ENCODE data around the gene TLCD1.
"Not testable (repeated sequence)": the region's sequence is repeated elsewhere in the genome, so short reads cannot be mapped to it uniquely, and the experiment has no call there.

The TLCD1 gene

DNA sequence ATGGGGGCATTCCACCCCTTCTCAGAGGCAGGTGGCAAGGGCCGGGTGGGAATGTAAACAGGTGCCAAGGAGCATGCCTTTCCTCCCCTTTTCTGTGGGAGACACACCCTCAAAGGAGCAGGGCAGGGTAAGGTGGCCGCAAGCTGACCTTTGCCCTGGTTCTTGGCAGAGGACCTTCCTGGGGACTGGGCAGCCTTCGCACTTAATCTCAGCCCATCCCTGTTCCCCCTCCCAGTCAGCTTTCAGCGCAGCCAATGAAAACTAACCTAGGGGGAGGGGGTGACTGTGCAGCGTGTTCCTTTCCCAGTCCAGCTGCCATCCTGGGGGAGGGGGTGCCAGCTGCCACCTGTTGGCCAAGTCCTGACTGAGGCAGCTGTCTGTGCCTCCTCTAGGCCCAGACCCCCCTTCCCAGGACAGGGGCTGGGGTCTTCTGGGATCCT, 20.6 kb upstream of the TLCD1 start:
- no peak for DNase-seq

GRCh38 chr17:28745786-28746411, 19.9 kb upstream of the TLCD1 start:
- no peak for DNase-seq

DNA sequence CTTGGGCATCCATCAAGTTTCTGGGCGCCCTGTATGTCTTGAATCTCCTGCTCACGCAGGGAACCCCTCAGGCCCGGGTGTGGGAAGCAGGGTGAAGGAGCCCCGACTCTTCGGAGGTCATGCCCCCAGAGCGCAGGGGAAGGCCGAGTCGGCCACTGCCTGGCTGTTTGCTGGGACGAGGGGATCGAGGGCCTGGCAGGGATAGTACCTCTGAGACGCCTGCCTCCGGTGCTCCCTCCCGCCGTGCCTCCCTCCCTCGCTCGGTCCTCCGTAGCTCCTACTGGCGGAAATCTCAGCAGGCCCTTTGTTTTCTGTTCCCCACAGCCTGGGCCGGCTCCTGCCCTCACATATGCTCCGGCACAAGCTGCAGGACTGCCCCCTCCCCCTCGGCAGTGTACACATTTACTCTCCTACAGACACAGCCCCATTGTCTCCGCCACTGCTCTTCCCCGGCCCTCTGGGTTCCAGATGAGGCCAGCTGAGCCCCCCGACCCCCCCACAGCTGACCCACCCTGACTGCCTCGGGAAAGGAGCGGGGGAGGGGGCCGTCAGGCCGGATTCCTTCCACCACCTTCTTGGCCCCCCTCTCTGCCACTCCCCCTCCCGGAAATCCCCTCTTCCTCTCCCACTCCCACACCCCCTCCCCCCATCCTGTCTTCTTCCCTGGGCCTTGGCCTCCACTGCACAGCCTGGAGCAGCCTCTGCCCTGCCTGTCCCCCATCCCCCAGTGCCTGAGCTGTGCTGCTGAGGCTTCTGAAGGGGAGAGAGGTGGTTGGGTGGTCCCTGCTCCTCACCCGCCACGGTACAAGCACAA, 19.1 kb upstream of the TLCD1 start:
- DNase-seq = no peak

DNA sequence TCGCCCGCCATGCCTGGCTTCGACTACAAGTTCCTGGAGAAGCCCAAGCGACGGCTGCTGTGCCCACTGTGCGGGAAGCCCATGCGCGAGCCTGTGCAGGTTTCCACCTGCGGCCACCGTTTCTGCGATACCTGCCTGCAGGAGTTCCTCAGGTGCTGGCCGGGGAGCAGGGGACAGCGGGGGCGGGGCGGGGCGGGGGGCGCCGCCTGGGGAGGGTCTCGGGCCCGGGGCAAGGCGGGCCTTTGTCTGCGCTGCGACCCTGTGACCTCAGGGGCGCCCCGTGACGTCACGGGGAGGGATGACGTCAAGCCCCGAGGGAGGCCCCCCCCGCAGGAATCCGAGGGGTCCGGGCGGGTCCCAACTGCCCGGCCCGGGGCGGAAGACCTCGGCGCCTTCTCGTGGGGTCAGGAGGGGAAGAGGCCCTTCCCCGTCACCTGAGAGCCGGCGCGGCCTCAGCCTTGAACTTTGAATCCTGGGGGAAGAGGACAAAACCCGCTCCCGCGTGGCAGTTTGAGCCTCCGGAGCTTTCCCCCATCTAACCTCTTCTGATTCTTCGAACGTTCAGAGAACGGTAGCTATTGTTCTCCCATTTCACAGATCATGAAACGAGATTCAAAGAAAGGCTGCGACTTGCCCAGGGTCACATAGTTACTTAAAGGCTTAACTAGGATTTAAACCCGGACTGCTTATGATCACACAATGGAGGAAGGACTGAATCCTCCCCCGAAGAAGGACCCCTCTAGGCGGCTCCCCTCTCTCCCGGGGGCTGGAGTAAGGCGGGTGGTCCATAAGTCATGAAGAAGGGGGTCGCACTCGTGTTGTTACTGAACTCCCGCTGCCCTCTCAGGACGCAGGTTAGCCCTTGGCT, 18.3 kb upstream of the TLCD1 start:
- DNase-seq = peak; percentile 51

- DNase-seq = peak; percentile 69
Observed at GRCh38 chr17:28743243-28744103, 17.4 kb upstream of the TLCD1 start, which contains the start of gene TRAF4. Gene TRAF4 (plus strand): TSS chr17:28744011. CDS start chr17:28744113, 102 bp downstream.

DNA sequence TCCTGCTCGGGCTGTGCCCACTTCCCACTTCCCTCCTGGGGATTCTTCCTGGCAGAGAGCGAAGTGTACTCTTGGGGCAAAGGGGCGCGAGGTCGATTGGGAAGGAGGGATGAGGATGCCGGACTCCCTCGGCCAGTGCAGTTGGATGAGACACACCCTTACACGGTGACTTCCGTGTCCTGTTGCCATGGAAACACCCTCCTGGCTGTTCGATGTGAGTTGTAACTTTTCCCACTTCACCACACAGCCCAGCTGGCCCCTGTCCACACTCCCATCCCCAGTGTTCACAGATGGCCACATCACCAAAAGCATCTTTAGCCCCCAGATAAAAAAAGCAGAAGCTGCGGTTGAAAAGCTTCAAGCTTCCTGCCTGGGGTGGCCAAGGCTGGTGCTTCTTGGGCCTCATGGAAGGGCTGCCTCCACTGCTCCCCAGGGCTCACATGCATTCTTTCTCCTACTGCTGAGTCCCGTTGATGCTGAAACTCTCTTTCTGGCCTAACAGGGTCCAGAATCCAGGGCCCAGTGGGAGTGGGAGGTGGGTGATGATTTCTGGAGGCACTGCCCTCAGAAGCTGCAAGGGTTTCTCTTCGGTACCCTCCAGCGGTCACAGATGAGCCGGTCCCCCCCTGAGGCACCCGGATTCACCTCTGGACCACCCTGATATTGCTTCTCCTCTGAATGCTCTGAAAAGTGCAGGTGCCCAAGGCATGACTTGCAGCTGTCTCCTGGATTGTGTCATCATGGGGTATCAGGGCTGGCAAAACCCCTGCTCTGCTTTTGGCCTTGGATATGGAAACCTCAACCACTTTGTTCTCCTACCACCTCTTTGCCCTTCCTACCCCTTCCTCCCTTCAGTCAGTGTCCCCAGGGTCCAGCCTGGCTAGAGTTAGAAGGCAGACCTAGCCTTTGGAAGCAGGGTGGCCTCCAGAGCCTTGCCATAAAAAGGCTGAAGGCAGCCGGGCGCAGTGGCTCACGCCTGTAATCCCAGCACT, 15.6 kb upstream of the TLCD1 start:
- DNase-seq = no peak

- DNase-seq = no peak
Observed at GRCh38 chr17:28740406-28741357, 14.6 kb upstream of the TLCD1 start.

- DNase-seq = no peak
Observed at GRCh38 chr17:28738680-28739384, 12.8 kb upstream of the TLCD1 start.

GRCh38 chr17:28737770-28738679, 12.0 kb upstream of the TLCD1 start:
- no peak for DNase-seq

DNA sequence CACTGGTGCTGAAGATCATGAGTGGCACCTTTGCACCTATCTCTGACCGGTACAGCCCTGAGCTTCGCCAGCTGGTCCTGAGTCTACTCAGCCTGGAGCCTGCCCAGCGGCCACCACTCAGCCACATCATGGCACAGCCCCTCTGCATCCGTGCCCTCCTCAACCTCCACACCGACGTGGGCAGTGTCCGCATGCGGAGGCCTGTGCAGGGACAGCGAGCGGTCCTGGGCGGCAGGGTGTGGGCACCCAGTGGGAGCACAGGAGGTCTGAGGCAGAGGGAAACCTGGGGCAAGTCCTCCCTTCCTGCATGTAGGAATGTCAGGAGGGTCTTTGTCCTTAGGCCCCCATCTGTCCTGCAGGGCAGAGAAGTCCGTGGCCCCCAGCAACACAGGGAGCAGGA, 11.3 kb upstream of the TLCD1 start:
- DNase-seq = no peak

DNA sequence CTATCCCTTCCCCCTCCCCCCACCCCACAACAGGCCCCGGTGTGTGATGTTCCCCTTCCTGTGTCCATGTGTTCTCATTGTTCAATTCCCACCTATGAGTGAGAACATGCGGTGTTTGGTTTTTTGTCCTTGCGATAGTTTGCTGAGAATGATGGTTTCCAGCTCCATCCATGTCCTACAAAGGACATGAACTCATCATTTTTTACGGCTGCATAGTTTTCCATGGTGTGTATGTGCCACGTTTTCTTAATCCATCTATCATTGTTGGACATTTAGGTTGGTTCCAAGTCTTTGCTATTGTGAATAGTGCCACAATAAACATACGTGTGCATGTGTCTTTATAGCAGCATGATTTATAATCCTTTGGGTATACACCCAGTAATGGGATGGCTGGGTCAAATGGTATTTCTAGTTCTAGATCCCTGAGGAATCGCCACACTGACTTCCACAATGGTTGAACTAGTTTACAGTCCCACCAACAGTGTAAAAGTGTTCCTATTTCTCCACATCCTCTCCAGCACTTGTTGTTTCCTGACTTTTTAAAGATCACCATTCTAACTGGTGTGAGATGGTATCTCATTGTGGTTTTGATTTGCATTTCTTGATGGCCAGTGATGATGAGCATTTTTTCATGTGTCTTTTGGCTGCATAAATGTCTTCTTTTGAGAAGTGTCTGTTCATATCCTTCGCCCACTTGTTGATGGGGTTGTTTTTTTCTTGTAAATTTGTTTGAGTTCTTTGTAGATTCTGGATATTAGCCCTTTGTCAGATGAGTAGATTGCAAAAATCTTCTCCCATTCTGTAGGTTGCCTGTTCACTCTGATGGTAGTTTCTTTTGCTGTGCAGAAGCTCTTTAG, 10.1 kb upstream of the TLCD1 start:
- DNase-seq = not testable (repeated sequence)

GRCh38 chr17:28735242-28735722, 9.2 kb upstream of the TLCD1 start:
- DNase-seq = no peak

DNA sequence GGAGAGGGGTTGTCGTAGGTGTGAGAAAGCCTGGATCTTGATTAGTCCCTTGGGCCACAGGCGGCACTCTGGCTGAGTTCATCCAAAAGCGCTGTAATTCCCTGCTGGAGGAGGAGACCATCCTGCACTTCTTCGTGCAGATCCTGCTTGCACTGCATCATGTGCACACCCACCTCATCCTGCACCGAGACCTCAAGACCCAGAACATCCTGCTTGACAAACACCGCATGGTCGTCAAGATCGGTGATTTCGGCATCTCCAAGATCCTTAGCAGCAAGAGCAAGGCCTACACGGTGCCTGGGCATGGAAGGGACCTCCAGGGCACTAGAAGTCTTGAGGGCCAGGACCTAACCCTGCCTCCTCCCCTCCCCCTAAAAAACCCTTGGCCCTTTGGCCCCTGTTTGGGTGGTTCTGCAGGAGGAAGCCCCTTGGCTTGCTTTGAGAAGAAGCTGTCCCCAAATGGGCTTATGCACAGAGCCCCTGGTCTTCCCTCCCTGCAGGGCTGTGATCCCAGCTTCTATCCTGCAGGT, 8.7 kb upstream of the TLCD1 start:
- DNase-seq = no peak

- no peak for DNase-seq
Observed at GRCh38 chr17:28733346-28733745, 7.3 kb upstream of the TLCD1 start.

DNA sequence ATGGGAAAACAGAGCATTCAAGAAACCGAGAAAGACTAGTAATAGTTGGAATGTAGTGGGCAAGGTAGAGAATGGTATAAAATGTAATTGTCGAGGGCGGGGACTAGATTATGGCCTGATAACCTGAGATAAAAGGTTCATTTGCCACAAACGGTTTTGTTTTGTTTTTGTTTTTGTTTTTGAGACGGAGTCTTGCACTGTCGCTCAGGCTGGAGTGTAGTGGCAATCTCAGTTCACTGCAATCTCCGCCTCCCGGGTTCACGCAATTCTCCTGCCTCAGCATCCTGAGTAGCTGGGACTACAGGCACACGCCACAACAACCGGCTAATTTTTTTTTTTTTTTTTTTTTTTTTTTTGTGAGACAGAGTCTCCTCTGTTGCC, 3.9 kb upstream of the TLCD1 start:
- DNase-seq = no peak

GRCh38 chr17:28728364-28729200, 2.5 kb upstream of the TLCD1 start, which contains the start of gene NEK8:
Gene NEK8 (plus strand): TSS chr17:28728788. CDS start chr17:28728814, 26 bp downstream.
- peak; percentile 97 for DNase-seq
